GM21447 (cell line): ENCODE data around the gene GRB7.
"Not testable (repeated sequence)": the region's sequence is repeated elsewhere in the genome, so short reads cannot be mapped to it uniquely, and the experiment has no call there.

Source experiments
- ATAC-seq: cut with Tn5 transposase; IDR thresholded peaks from one replicate; pipeline ENCODE4 v1.9.1; 2021; ENCODE audit not compliant: unreplicated experiment

The GRB7 gene

GRCh38 chr17:39709319-39709997 lies 28.3 kb upstream of the GRB7 start:
- no peak for ATAC-seq

- no peak for ATAC-seq
These were observed 27.5 kb upstream of the GRB7 start for GRCh38 chr17:39709998-39710964.

DNA sequence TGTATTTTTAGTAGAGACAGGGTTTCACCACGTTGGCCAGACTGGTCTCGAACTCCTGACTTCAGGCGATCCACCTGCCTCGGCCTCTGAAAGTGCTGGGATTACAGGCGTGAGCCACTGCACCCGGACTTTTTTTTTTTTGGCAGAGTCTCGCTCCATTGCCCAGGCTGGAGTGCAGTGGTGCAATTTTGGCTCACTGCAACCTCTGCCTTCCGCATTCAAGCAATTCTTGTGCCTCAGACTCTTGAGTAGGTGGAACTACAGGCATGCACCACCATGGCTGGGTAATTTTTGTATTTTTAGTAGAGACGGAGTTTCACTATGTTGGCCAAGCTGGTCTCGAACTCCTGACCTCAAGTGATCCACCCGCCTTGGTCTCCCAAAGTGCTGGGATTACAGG lies 26.7 kb upstream of the GRB7 start:
- ATAC-seq: not testable (repeated sequence)

GRCh38 chr17:39711851-39712250 lies 25.9 kb upstream of the GRB7 start:
- no peak for ATAC-seq

GRCh38 chr17:39714234-39714633 lies 23.5 kb upstream of the GRB7 start:
- ATAC-seq: no peak

- no peak for ATAC-seq
These were observed 22.2 kb upstream of the GRB7 start for GRCh38 chr17:39715375-39716072.

DNA sequence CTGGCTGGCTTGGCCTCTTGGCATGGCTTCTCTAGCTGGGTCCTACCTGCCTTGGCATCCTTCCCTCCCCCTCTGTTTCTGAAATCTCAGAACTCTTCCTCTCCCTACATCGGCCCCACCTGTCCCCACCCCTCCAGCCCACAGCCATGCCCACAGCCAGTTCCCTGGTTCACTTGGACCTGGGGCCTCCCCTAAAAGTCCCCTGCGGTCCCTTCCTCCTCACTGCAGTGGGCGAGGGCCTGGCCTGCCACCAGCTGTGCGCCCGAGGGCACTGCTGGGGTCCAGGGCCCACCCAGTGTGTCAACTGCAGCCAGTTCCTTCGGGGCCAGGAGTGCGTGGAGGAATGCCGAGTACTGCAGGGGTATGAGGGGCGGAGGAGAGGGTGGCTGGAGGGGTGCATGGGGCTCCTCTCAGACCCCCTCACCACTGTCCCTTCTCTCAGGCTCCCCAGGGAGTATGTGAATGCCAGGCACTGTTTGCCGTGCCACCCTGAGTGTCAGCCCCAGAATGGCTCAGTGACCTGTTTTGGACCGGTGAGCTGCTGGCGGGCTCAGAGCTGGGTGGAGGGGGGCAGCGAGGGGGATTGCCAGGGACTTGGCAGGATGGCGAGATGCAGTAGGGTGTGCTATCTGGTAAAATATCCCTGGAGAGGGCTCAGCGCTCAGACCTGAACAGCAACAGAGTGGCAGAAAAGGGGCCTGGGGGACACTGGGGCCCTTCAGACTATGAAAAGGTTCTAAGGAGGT lies 21.5 kb upstream of the GRB7 start:
- ATAC-seq: no peak

- ATAC-seq: no peak
These were observed 20.7 kb upstream of the GRB7 start for GRCh38 chr17:39716879-39717536.

GRCh38 chr17:39717660-39718059 lies 20.1 kb upstream of the GRB7 start:
- no peak for ATAC-seq

- no peak for ATAC-seq
These were observed 18.0 kb upstream of the GRB7 start for GRCh38 chr17:39719563-39720355.

DNA sequence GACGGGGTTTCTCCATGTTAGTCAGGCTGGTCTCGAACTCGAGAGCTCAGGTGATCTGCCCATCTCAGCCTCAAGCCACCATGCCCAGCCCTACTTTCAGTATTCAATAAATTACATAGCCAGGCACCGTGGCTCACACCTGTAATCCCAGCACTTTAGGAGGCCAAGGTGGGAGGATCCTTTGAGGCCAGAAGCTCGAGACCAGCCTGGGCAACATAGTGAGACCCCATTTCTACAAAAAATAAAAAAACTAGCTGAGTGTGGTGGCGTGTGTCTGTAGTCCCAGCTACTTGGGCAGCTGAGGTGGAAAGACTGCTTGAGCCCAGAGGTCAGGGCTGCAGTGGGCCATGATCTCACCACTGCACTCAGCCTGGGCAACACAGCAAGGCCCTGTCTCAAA lies 15.6 kb upstream of the GRB7 start:
- no peak for ATAC-seq

DNA sequence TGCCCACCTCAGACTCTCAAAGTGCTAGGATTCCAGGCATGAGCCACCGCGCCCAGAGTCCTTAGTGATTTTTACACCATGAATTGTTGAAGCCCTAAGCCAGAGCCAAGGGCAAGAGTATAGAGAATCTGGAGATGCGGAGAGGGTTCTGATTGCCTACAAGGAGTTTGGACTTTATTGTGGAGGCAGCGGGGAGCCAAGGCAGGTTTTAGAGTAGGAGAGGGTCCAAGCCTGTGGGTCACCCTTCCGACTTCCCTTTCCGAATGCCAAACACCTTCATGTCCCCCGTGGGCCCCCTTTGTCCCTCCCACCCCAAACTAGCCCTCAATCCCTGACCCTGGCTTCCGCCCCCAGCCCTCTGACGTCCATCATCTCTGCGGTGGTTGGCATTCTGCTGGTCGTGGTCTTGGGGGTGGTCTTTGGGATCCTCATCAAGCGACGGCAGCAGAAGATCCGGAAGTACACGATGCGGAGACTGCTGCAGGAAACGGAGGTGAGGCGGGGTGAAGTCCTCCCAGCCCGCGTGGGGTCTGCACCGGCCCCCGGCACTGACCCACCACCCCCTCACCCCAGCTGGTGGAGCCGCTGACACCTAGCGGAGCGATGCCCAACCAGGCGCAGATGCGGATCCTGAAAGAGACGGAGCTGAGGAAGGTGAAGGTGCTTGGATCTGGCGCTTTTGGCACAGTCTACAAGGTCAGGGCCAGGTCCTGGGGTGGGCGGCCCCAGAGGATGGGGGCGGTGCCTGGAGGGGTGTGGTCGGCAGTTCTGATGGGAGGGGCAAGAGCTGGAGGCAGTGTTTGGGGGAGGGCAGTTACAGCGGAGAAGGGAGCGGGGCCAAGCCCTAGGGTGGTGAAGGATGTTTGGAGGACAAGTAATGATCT lies 14.5 kb upstream of the GRB7 start:
- no peak for ATAC-seq

GRCh38 chr17:39724731-39725130 lies 13.0 kb upstream of the GRB7 start:
- no peak for ATAC-seq

- ATAC-seq: not testable (repeated sequence)
These were observed 11.8 kb upstream of the GRB7 start for GRCh38 chr17:39725923-39726322.

GRCh38 chr17:39726617-39727016 lies 11.1 kb upstream of the GRB7 start:
- no peak for ATAC-seq

DNA sequence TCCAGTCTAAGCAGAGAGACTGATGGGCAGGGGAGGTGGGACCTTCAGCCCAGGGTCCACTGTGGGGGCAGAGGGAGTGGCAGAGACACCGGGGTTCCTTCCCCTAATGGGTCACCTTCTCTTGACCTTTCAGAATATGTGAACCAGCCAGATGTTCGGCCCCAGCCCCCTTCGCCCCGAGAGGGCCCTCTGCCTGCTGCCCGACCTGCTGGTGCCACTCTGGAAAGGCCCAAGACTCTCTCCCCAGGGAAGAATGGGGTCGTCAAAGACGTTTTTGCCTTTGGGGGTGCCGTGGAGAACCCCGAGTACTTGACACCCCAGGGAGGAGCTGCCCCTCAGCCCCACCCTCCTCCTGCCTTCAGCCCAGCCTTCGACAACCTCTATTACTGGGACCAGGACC lies 10.2 kb upstream of the GRB7 start:
- ATAC-seq: no peak

DNA sequence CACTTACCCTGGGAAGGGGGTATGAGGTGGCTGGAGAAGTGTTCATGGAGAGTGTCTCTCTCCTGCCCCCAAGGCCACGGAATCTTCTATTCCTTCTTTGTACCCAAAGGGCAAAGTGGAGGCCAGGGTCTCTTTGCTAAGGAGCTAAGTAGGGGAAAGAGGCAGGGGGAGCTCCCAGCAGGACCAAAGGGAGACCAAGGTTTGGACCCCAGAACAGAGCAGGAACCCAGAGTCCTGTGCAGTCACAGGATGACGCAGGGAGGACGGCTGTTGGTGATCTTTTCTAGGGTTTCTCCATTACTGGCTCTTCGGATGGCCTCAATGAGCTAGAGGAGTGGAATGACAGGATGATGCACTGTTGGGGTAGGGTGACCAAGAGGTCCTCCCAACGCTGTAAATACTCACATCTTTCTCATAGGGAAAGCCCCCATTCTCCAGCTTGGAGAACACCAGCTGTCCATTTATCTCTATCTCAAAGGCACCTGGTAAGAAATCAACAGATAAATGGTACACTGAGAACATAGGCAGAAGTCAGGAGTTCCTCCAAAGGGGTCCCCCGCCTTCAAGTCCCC lies 8.4 kb upstream of the GRB7 start:
- ATAC-seq: no peak
